LNCAP (cell line): Measurements from ENCODE around the gene ROBO1.

ENCODE experiments used
- CTCF ChIP-seq: fragments of 450-650 bp; IDR thresholded peaks from 2 replicates; pipeline ENCODE4 v1.5.1; 2017; ENCODE audit warnings: mild to moderate bottlenecking

The ROBO1 gene

GRCh38 chr3:79246875-79247724, 520.7 kb downstream of the ROBO1 start:
- no peak for TF ChIP-seq CTCF

DNA sequence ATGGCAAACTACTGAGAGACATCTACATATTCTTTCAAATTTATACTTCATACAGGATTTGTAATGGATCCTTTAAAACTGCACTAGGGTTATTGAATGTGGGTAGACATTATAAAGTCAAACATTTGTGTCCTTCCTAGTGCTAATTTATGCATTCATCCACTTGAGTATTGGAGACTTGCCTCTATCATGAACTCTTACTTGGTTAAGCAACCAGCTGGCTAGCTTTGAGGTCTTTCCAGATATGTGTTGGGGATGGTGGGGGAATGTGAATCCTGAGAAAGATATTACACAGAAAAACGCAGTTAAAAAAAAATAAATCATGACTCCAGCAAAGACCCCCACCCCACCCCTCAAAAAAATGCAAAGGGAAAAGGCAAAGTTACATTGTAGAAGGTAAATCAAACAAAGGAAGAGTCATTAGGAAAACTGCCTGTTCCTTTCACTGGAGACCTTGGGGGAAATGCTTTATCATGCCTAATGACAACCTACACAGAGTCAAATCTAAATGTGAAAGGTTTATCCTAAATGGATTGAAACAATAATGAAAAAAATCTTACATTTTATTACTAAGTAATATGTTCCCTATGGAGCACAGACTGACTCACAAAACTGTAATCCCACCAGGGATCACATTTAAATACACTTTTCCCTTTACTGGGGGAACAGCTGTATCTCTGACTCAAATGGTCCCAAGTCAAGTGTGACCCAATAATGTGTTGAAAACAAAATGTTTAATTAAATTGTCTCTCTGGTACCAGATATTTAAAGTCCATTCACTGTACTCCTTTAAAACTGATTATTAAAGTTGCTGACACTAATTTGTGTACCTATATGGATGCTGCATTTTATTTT, 522.3 kb downstream of the ROBO1 start:
- TF ChIP-seq CTCF, result no peak

- TF ChIP-seq CTCF, result no peak
These were observed 531.3 kb downstream of the ROBO1 start for GRCh38 chr3:79236496-79236895.

DNA sequence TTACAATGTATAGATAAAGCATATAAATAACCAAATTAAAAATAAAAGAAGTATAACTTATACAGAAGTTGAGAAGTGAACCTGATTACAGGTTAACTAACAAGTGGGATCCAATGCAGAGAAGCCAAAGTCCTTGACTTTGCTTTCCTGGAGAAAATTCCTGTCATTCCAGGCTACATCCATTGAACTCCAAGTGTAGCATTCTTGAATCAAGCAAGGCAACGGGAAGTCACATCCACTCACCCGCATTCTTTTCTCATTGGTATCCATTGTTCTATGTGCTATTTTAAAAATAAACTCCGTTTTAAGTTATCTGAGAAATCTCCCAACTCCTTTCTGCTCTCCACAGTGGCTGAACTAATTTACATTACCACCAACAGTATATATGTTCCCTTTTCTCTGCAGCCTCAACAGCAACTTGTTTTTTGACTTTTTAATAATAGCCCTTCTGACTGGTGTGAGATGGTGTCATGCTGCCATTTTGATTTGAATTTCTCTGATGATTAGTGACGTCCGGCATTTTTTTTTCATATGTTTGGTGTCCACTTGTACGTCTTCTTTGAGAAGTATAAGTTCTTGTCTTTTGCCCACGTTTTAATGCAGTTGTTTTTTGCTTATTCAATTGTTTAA, 534.3 kb downstream of the ROBO1 start:
- no peak for TF ChIP-seq CTCF

GRCh38 chr3:79230266-79230665, 537.5 kb downstream of the ROBO1 start:
- TF ChIP-seq CTCF, result no peak

- no peak for TF ChIP-seq CTCF
These were observed 550.7 kb downstream of the ROBO1 start for GRCh38 chr3:79217096-79217495.

DNA sequence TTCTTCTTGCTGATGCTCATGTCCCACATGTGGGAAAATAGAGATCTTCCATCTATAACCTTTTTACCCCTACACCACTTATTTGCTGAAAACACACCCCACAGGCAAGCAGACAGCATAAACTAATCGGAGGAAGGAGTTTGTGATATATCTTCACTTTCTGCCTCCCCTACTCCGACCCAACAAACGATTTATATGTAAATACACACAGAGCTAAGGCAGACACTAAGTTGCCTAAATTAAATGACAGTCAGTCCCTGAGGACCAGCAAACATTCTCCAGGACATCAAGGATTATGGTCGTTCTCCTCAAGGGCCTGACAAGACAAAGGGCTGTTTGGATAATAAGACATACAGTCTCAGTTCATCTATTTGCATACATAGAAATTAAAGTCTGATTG, 552.5 kb downstream of the ROBO1 start:
- no peak for TF ChIP-seq CTCF
